ENCODE measurements around the gene TMEM183A.

The TMEM183A gene

GRCh38 chr1:203006948-203007871 is at the start of gene TMEM183A:
TSS of gene TMEM183A (plus strand) at chr1:203007374. CDS start at chr1:203007466, 92 bp downstream.
- Histone ChIP-seq H3K36me3 (replicated peaks) (peaks cover 25% of the 10 kb centered on the region), H3K9me3 (no peaks in the 10 kb centered on the region), H3K4me3 (peak within 1 kb of the TSS; percentile 79), H3K27me3 (ENCODE audit: low read depth) (peaks cover 16% of the 10 kb centered on the region), H3K4me1 (peaks cover 6% of the 10 kb centered on the region)
- in situ Hi-C loops (cut with MboI; ENCODE audit: low sequenced_read_pairs), result no loop called here
- peak; percentile 93 to 97 for DNase-seq (ENCODE audit: low spot score in 2 of 2)

DNA sequence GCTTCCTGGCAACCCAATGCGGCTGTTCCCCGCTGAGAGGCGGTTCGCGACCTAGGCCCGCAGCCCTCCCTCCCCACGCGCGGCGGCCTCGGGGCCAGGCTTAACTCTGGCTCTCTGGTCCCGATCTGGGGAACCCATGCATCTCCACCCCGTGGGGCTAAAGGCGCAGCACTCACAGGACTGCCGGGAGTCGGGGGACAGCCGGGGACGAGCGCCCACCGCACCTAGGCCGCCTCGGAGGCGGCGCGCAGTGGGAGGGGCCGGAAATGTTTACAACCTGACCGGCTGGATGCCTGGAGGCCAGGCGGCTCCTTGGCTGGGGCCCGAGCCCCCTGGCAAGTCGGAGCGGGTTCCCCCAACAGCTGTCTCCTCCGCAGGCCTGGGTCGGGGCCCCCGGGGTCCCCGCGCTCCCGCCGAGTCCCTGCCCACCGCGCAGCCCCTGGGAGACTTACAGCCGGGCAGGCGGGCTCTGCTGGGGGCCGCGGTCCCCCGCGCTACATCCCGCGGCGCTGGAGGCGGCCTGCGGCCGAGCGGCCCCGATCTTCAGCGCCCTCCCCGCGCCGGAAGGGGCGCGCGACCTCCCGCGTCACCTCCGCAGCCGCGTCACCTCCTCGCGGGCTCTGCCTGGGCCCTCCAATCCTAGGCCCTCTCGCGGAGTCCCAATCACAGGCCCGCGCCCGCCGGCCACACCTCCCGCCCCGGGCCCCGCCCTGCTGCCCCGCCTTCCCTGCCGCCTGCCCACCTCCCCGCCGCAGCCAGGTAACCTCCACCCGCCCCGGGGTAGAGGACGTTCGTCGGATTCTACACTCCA is 49.2 kb upstream of the TMEM183A start, which contains the start of gene ADIPOR1:
TSS of gene ADIPOR1 (minus strand) at position 580 of the 811 bp plus-strand sequence. CDS start 7,242 bp downstream, outside the sequence.
- H3K4me3 ChIP-seq, result peak within 1 kb of the TSS; percentile 88
- H3K9me3 ChIP-seq, result no peaks in the 10 kb centered on the region
- H3K4me1 ChIP-seq, result peaks cover 4% of the 10 kb centered on the region; the same call in 1 of the 2 replicates
- in situ Hi-C loops (cut with MboI; ENCODE audit: low sequenced_read_pairs), result no loop called here
- peaks cover 7% of the 10 kb centered on the region for H3K36me3 ChIP-seq (replicated peaks)
- no peaks in the 10 kb centered on the region for H3K27me3 ChIP-seq (ENCODE audit: low read depth)
- DNase-seq (ENCODE audit: low spot score in 2 of 2), result peak; percentile 86 to 92

DNA sequence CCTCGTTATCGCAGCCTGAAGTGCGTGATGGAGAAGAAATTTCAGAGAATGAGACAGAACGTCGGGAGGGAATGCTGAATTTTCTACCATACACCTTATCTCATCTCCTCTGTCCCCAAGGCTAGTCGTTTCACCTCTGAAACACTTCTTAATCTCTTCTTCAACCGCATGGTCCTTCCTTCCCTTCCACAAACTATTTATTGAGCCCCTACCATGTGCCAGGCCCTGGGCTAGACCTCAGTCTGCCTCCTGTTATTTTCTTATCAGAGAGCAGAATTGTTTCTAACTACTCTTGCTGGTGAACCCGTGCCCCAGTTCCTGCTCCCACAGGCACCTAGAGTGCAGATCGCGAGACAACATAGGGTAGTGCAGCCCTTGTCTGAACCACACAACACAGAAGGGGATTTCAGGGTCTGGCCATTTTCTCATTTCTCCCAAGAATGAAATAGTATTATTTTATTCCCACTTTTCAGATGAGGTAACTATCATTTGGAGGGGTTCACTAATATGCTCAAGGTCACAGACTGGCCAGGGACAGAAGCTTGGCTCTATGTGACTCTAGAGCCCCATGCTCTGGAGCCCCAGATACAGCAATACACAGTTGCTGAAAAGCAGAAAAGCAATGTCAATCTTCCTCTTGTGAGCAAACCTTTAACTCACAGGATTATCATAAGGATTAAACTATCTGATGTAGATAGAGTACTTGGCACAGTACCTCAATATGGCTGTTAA is 48.5 kb upstream of the TMEM183A start:
- no peaks in the 10 kb centered on the region for H3K9me3 ChIP-seq
- peaks cover 4% of the 10 kb centered on the region; the same call in 1 of the 2 replicates for H3K4me1 ChIP-seq
- peak overlapping the region; percentile 88 for H3K4me3 ChIP-seq
- peaks cover 11% of the 10 kb centered on the region for H3K36me3 ChIP-seq (replicated peaks)
- in situ Hi-C loops (cut with MboI; ENCODE audit: low sequenced_read_pairs), result no loop called here
- H3K27me3 ChIP-seq (ENCODE audit: low read depth), result no peaks in the 10 kb centered on the region
- DNase-seq (ENCODE audit: low spot score in 2 of 2), result no peak

DNA sequence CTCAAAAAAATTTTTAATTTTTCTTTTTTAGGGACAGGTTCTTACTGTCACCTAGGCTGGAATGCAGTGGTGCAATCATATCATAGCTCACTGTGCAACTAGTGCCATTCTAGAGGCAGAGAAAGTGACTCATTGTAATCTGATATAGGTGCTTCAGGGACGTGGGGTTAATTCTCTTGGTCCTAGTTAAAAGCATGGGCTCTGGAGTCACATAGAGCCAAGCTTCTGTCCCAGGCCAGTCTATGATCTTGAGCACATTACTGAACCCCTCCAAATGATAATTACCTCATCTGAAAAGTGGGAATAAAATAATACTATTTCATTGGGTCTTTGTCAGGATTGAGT is 47.9 kb upstream of the TMEM183A start:
- no peak for DNase-seq (ENCODE audit: low spot score in 2 of 2)
- Histone ChIP-seq H3K4me3 (no peak overlapping the region), H3K27me3 (ENCODE audit: low read depth) (no peaks in the 10 kb centered on the region), H3K9me3 (no peaks in the 10 kb centered on the region), H3K36me3 (replicated peaks) (peaks cover 11% of the 10 kb centered on the region), H3K4me1 (peaks cover 4% of the 10 kb centered on the region; the same call in 1 of the 2 replicates)
- in situ Hi-C loops (cut with MboI; ENCODE audit: low sequenced_read_pairs), result no loop called here

GRCh38 chr1:202961220-202961880 is 45.8 kb upstream of the TMEM183A start:
- Histone ChIP-seq H3K4me3 (no peak overlapping the region), H3K36me3 (replicated peaks) (peaks cover 11% of the 10 kb centered on the region), H3K9me3 (no peaks in the 10 kb centered on the region), H3K4me1 (peaks cover 6% of the 10 kb centered on the region; the same call in 1 of the 2 replicates), H3K27me3 (ENCODE audit: low read depth) (no peaks in the 10 kb centered on the region)
- in situ Hi-C loops (cut with MboI; ENCODE audit: low sequenced_read_pairs), result no loop called here
- no peak for DNase-seq (ENCODE audit: low spot score in 2 of 2)

GRCh38 chr1:202964791-202965410 is 42.3 kb upstream of the TMEM183A start:
- no peaks in the 10 kb centered on the region for H3K9me3 ChIP-seq
- H3K36me3 ChIP-seq (replicated peaks), result peaks cover 6% of the 10 kb centered on the region
- no peak for DNase-seq (ENCODE audit: low spot score in 2 of 2)
- no peaks in the 10 kb centered on the region; the same call in 1 of the 2 replicates for H3K27me3 ChIP-seq (ENCODE audit: low read depth)
- H3K4me3 ChIP-seq, result no peak overlapping the region
- in situ Hi-C loops (cut with MboI; ENCODE audit: low sequenced_read_pairs), result no loop called here
- H3K4me1 ChIP-seq, result peaks cover 10% of the 10 kb centered on the region

- Histone ChIP-seq H3K4me1 (peaks cover 10% of the 10 kb centered on the region), H3K4me3 (no peak overlapping the region), H3K9me3 (no peaks in the 10 kb centered on the region), H3K36me3 (replicated peaks) (peaks cover 6% of the 10 kb centered on the region), H3K27me3 (ENCODE audit: low read depth) (no peaks in the 10 kb centered on the region; the same call in 1 of the 2 replicates)
- no peak for DNase-seq (ENCODE audit: low spot score in 2 of 2)
- in situ Hi-C loops (cut with MboI; ENCODE audit: low sequenced_read_pairs), result no loop called here
These were observed 41.8 kb upstream of the TMEM183A start for GRCh38 chr1:202965422-202965821.

DNA sequence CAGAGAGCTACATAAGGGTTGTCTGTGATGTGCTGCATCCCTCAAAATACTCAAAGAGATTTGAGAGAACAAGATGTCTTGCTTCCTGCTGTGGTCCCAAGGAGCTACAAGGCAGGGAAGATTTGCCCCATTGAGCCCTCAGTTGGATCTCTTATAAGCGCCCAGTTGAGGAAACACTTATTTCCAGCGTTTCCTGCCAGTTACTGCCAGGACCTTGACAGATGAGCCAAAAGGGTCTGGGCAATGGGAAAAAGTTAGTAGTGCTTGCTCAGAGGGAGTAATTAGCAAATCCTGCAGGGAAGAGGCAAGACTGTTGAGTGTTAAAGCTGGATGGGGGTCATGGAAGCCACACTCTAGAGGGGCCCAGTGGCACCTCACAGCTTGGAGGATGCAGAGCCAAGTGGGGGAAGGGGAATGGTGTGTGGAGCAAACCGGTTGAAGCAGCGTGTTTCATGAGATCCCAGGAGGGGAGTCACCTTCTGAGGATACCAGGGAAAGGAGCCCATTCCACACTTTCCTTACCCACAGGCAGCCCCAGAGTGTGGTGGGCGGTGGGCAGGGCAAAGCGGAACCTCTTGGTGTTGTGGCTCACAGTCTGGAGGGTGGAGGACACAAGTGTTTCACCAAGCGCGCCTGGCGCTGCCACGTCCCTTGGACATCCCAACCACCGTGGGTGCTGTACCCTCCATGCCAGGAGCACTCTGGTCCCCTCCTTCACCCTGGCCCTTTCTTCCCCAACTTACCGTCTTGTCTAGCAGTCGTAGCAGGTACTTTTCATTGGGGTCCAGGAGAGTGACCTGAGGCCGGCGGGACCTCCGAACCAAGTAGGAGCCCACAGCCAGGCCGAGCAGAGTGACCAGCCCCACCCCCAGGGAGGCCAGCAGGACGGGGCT is 40.9 kb upstream of the TMEM183A start:
- Histone ChIP-seq H3K27me3 (ENCODE audit: low read depth) (no peaks in the 10 kb centered on the region; the same call in 1 of the 2 replicates), H3K9me3 (no peaks in the 10 kb centered on the region), H3K4me1 (peaks cover 10% of the 10 kb centered on the region), H3K4me3 (peak overlapping the region; percentile 87), H3K36me3 (replicated peaks) (peaks cover 6% of the 10 kb centered on the region)
- no peak for DNase-seq (ENCODE audit: low spot score in 2 of 2)
- in situ Hi-C loops (cut with MboI; ENCODE audit: low sequenced_read_pairs), result no loop called here

DNA sequence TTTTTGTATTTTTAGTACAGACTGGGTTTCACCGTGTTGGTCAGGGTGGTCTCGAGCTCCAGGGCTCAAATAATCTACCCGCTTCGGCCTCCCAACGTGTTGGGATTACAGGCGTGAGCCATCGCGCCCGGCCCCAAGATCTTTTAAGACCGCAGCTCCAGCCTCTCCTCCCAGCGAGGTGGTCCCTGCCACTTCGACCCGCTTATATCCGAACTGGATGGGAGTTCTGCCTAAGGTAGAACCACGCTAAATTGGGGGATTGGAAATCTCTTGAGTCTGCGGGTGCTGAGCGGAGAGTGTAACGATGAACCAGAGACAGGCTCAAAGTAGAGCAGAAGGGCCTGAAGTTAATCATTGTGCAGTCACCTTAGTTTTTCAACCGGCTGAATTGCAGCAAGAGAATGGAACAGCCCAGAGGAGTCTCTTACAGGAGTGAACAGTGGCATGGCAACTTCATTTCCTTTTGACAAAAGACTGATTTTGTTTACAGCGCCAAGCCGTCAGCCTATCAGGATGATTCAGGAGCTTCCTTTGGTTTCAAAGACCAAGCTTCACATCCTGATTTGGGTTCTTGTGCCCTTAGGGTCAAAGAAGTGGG is 39.4 kb upstream of the TMEM183A start:
- DNase-seq (ENCODE audit: low spot score in 2 of 2), result no peak
- H3K36me3 ChIP-seq (replicated peaks), result peaks cover 3% of the 10 kb centered on the region
- no peaks in the 10 kb centered on the region for H3K9me3 ChIP-seq
- H3K4me1 ChIP-seq, result peaks cover 10% of the 10 kb centered on the region
- in situ Hi-C loops (cut with MboI; ENCODE audit: low sequenced_read_pairs), result no loop called here
- peaks cover 11% of the 10 kb centered on the region for H3K27me3 ChIP-seq (ENCODE audit: low read depth)
- H3K4me3 ChIP-seq, result peak overlapping the region; percentile 87

DNA sequence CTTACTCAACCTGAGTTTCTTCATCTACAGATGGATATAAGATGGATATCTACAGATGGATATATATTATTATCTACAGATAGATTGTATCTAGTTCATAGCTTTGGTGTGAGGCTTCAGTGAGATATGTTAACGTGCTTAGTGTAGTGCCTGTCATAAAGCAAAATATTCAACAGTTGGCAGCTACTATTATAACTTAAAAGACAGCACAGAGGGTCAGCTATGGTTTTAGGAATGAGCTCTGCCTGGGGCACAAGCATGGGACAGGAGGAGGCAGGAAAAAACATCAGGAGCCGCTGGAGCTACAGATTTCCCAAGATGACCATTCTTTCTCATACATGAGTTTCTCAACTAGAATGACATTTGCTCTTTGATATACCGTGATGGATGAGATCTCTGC is 38.8 kb upstream of the TMEM183A start:
- H3K4me1 ChIP-seq, result peaks cover 10% of the 10 kb centered on the region
- no peak for DNase-seq (ENCODE audit: low spot score in 2 of 2)
- no peaks in the 10 kb centered on the region; the same call in none of the 2 replicates for H3K36me3 ChIP-seq (replicated peaks)
- in situ Hi-C loops (cut with MboI; ENCODE audit: low sequenced_read_pairs), result no loop called here
- no peaks in the 10 kb centered on the region for H3K9me3 ChIP-seq
- H3K27me3 ChIP-seq (ENCODE audit: low read depth), result peaks cover 17% of the 10 kb centered on the region
- H3K4me3 ChIP-seq, result no peak overlapping the region; the same call in 1 of the 2 replicates

GRCh38 chr1:202968895-202969295 is 38.3 kb upstream of the TMEM183A start:
- H3K4me3 ChIP-seq, result no peak overlapping the region
- DNase-seq (ENCODE audit: low spot score in 2 of 2), result peak; percentile 45 to 58
- no peaks in the 10 kb centered on the region; the same call in none of the 2 replicates for H3K36me3 ChIP-seq (replicated peaks)
- no peaks in the 10 kb centered on the region for H3K9me3 ChIP-seq
- in situ Hi-C loops (cut with MboI; ENCODE audit: low sequenced_read_pairs), result no loop called here
- peaks cover 23% of the 10 kb centered on the region for H3K27me3 ChIP-seq (ENCODE audit: low read depth)
- peaks cover 10% of the 10 kb centered on the region for H3K4me1 ChIP-seq
